ENCODE data around the gene POLDIP3. TPM values are rescaled to one million over a fixed set of nuclear protein-coding genes. Genes with fewer than 3 reads are reported as not detected.

The POLDIP3 gene
- total RNA-seq, 1 donor from 2014 or later = 75.4 TPM

DNA sequence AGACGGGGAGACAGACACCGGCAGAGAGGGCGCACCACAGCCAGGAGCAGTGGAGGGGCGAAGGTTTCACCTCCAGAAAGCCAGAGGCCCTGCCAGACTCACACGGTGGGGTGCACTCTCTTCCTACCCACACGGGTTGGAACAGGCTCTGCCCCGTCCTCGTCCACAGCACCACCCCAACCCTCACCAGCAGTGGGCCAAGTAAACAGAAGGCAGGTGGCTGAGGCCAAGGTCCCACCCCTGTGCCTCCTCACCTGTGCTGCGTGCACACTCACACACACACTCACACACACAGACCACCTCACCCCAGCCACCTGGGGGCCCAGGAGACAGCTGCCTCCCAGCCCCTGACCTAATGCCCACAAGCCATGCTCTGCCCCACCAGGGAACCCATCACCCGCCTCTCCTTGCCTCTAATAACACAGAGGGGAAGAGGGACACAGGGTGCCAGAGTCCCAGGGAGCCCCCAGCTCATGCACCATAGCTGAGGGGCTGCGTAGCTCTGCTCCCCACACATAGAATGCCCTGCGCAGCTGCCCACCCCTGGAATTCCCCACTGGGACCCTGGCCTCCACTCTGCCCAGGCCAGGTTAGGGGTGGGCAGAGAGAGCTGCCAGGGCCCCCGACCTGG, 31.4 kb upstream of the POLDIP3 start:
- no peak overlapping the region for H3K27ac Mint-ChIP-seq
- DNase-seq = no peak
- H3K36me3 Mint-ChIP-seq (ENCODE audit: low read depth) = peaks cover 2% of the 10 kb centered on the region
- no peaks in the 10 kb centered on the region for H3K9me3 Mint-ChIP-seq
- H3K4me1 Mint-ChIP-seq = peaks cover 13% of the 10 kb centered on the region
- H3K27me3 Mint-ChIP-seq = peaks cover 2% of the 10 kb centered on the region
- intact Hi-C loops (cut with micrococcal nuclease) = no loop called here
- no peak overlapping the region for H3K4me3 Mint-ChIP-seq

DNA sequence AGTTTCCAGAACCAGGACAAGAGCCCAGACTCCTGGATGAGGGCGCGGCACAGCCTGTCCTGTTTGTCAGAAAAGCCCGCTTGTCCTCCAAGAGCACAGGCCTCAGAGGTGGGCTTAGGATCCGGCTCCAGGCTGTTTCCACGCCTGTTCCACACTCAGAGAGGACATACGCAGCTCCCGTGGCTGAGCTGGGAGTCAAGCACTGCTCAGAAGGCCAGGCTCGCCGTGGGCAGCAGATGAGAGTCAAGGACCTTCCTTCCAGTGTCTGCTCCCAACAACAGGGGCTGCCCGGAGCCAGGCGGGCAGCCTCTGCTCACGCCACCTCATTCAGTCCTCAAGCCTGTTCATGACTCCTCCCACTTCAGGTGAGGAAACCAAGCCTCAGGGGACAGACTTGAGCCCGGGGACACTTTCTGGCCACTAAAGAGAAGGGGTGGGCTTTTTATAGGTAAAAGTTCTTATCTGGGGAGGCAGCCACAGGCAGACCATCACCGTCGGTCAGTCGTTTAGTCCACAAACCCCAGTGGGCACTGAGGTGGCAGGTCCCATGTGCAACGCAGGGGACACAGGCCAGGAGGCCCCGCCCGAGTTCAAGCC, 30.8 kb upstream of the POLDIP3 start:
- intact Hi-C loops (cut with micrococcal nuclease) = no loop called here
- H3K4me3 Mint-ChIP-seq = no peak overlapping the region
- no peaks in the 10 kb centered on the region for H3K27me3 Mint-ChIP-seq
- no peak overlapping the region for H3K27ac Mint-ChIP-seq
- no peaks in the 10 kb centered on the region for H3K9me3 Mint-ChIP-seq
- peaks cover 13% of the 10 kb centered on the region for H3K4me1 Mint-ChIP-seq
- H3K36me3 Mint-ChIP-seq (ENCODE audit: low read depth) = peaks cover 2% of the 10 kb centered on the region
- DNase-seq = no peak

DNA sequence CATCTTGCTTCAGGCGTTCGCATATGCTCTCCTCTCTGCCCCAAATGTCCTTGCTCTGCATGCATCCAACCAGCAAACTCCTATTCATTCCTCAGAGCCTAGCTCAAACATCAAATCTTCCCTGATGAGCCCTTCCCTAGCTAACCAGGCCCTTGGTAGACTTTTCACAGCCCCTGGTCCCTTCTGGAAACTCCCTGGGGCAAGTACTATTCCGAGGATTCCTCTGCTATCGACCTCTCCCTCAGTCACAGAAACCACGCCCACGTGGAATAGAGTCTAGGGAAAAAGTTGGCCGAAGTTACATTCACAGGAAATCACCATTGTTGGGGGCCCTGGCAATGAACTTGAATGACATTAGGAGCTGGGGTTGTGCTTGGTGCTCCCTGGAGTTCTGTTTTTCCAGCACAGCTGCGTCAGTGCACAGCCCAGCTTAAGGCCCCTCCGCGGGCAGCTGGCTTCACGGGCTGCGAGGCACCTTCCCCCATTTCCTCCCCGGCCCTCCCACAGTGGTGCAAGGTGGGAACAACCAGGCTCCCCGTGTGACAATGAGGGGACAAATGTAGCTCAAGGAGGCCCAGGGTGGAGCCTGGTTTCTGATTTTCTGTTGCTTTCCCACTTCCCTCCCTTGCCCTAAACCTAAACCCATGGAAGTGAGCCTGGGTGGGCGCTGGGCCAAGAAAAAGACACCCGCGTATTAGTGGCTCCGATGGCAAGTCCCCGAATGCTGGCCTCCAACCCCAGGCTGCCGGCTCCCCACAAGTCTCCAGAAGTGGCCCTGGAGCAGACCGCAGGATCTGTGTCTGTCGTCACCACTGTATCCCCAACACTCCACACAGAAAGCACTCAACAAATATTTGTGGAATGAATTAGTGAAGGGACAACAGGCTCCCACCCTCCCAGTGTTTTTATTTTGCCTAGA, 30.0 kb upstream of the POLDIP3 start:
- no peak overlapping the region for H3K27ac Mint-ChIP-seq
- peaks cover 2% of the 10 kb centered on the region for H3K36me3 Mint-ChIP-seq (ENCODE audit: low read depth)
- peaks cover 13% of the 10 kb centered on the region for H3K4me1 Mint-ChIP-seq
- intact Hi-C loops (cut with micrococcal nuclease) = no loop called here
- H3K27me3 Mint-ChIP-seq = no peaks in the 10 kb centered on the region
- no peak overlapping the region for H3K4me3 Mint-ChIP-seq
- H3K9me3 Mint-ChIP-seq = no peaks in the 10 kb centered on the region
- DNase-seq = no peak

DNA sequence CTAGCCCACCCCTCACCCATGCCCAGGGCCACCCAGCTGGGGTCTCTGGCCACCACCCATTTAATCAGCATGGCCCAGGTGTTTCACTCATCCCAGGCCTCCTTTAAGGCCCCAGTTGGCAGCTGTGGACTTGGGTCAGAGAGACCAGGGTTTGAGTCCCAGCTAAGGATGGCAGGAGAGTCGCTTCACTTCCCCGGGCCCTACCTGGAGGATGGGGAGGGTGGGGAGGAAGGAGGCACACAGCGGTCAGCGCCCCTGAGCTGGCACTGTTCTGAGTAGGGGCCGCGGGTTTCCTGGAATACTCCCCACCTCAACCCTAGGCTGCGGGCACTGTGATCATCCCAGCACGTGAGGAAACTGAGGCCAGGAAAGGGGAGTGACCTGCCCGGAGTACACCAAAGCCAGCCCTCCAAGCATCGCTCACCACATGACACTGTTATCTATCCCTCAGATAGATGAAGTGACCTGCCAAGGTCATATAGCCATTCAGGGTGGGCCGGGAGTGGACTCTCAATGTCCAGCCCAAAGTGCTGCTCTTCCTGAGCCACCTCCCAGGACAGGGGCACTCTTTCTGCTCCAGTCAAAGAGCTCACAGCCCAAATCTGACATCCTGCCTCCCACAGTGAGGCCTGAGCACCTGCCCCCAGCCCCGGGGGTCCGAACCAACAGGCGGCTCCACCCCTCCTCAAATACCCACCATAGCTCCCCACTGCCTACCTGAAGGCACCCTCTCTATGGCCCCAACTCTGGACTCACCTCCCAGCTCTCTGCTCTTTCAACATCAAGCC, 29.1 kb upstream of the POLDIP3 start:
- no peak overlapping the region for H3K27ac Mint-ChIP-seq
- no peaks in the 10 kb centered on the region for H3K27me3 Mint-ChIP-seq
- H3K9me3 Mint-ChIP-seq = no peaks in the 10 kb centered on the region
- peaks cover 2% of the 10 kb centered on the region for H3K36me3 Mint-ChIP-seq (ENCODE audit: low read depth)
- intact Hi-C loops (cut with micrococcal nuclease) = no loop called here
- peaks cover 13% of the 10 kb centered on the region for H3K4me1 Mint-ChIP-seq
- H3K4me3 Mint-ChIP-seq = no peak overlapping the region
- DNase-seq = no peak

DNA sequence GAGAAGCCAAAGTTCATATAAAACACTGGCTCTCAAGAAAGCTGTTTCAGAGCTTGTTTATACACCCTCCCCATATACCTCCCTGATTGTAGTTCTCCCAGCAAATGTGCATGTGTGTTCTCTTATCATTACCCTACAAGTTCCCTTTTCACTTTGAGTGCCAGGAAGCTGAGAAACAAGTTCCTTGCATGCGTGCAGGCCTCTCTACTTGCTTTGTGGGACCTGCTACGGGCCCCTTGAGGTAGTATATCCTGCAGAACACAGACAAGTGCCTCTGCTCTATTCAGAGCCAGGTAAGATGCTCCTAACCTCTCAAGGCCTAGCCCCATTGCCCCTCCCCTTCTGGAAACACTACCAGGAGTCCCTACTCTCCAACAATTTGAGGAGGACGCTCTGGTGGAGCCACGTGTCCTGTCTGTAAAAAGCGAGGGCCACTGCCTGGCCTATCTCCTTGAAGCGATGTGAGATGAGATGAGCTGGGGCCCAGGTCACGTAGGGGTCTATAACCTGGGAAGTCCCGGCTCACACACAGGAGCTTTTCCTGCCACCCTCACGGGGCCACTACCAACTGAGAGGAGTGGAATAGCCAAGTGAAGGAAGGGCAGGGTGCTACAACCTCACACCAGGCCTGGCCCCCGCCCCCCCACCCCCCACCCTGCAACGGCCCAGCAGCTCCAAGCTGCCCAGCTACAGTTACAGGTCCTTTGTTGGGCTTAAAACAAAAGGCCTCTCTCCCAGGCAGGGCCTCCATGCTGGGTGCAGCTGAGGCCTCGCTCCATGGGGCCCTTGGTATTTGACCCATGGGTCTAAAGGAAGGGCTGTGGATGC, 28.3 kb upstream of the POLDIP3 start:
- Mint-ChIP-seq H3K9me3 (no peaks in the 10 kb centered on the region), H3K27ac (no peak overlapping the region), H3K4me1 (peaks cover 8% of the 10 kb centered on the region), H3K36me3 (ENCODE audit: low read depth) (no peaks in the 10 kb centered on the region), H3K4me3 (no peak overlapping the region), H3K27me3 (no peaks in the 10 kb centered on the region)
- intact Hi-C loops (cut with micrococcal nuclease) = no loop called here
- no peak for DNase-seq

- no peak for DNase-seq
- Mint-ChIP-seq H3K4me3 (no peak overlapping the region), H3K9me3 (no peaks in the 10 kb centered on the region), H3K27me3 (no peaks in the 10 kb centered on the region), H3K27ac (no peak overlapping the region), H3K36me3 (ENCODE audit: low read depth) (peaks cover 3% of the 10 kb centered on the region), H3K4me1 (peaks cover 4% of the 10 kb centered on the region)
- intact Hi-C loops (cut with micrococcal nuclease) = no loop called here
Measured at GRCh38 chr22:42641801-42642413, 27.2 kb upstream of the POLDIP3 start.

DNA sequence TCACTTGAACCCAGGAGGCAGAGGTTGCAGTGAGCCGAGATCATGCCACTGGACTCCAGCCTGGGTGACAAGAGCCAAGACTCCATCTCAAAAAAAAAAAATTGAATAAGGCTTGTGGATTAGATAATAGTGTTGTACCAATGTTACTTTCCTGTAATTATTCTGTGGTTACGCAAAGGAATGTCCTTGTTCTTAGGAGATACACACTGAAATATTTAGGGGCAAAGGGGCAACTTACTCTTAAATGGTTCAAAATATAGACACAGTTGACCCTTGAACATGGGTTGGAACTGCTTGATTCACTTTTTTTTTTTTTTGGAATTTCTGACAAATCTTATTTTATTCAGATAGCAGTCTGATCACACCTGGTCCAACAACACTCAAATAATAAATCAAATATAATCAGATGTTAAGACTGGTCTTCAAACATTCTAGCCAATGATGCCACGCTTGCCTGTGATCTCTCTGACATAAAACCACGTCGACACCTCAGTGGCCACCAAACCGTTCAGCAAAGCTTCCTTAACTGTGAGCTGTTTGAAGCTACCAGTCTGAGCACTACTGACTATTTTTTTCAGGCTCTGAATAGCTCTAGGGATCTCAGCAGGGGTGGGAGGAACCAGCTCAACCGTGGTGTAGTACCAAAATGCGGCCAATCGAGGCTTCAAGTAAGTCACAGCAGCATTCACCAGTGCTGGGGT, 25.0 kb upstream of the POLDIP3 start:
- no peak overlapping the region for H3K27ac Mint-ChIP-seq
- no peaks in the 10 kb centered on the region for H3K27me3 Mint-ChIP-seq
- intact Hi-C loops (cut with micrococcal nuclease) = no loop called here
- no peak overlapping the region for H3K4me3 Mint-ChIP-seq
- H3K36me3 Mint-ChIP-seq (ENCODE audit: low read depth) = peaks cover 7% of the 10 kb centered on the region
- H3K4me1 Mint-ChIP-seq = peaks cover 3% of the 10 kb centered on the region
- no peak for DNase-seq
- no peaks in the 10 kb centered on the region for H3K9me3 Mint-ChIP-seq

DNA sequence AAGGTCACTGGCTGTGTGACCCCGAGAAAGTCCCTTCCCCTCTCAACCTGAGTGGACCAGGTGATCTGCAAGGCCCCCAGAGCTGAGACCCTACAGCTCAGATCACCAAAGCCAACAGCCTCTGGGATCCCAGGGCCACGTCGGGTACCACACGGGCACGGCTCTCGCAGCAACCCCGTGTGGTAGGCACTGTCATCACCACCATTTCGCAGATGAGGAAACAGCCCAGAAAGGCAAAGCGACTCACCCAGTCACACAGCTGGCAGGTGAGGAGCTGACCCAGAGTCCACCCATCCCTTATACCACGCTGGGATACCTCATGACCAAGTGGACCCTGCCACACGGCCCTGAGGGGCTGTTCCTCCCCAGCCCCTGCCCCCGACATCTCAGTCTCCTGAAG, 22.9 kb upstream of the POLDIP3 start:
- H3K27ac Mint-ChIP-seq = no peak overlapping the region
- H3K36me3 Mint-ChIP-seq (ENCODE audit: low read depth) = peaks cover 12% of the 10 kb centered on the region
- intact Hi-C loops (cut with micrococcal nuclease) = no loop called here
- no peaks in the 10 kb centered on the region for H3K4me1 Mint-ChIP-seq
- no peaks in the 10 kb centered on the region for H3K27me3 Mint-ChIP-seq
- DNase-seq = no peak
- H3K9me3 Mint-ChIP-seq = no peaks in the 10 kb centered on the region
- H3K4me3 Mint-ChIP-seq = no peak overlapping the region

GRCh38 chr22:42636506-42636905, 21.8 kb upstream of the POLDIP3 start:
- Mint-ChIP-seq H3K9me3 (no peaks in the 10 kb centered on the region), H3K4me3 (no peak overlapping the region), H3K4me1 (no peaks in the 10 kb centered on the region), H3K27ac (no peak overlapping the region), H3K36me3 (ENCODE audit: low read depth) (peaks cover 16% of the 10 kb centered on the region), H3K27me3 (no peaks in the 10 kb centered on the region)
- intact Hi-C loops (cut with micrococcal nuclease) = no loop called here
- DNase-seq = no peak

- H3K4me1 Mint-ChIP-seq = no peaks in the 10 kb centered on the region
- peaks cover 18% of the 10 kb centered on the region for H3K36me3 Mint-ChIP-seq (ENCODE audit: low read depth)
- H3K4me3 Mint-ChIP-seq = no peak overlapping the region
- H3K27me3 Mint-ChIP-seq = no peaks in the 10 kb centered on the region
- intact Hi-C loops (cut with micrococcal nuclease) = no loop called here
- no peak for DNase-seq
- no peak overlapping the region for H3K27ac Mint-ChIP-seq
- H3K9me3 Mint-ChIP-seq = no peaks in the 10 kb centered on the region
Measured at GRCh38 chr22:42635531-42635930, 20.8 kb upstream of the POLDIP3 start.

- intact Hi-C loops (cut with micrococcal nuclease) = no loop called here
- H3K36me3 Mint-ChIP-seq (ENCODE audit: low read depth) = peaks cover 23% of the 10 kb centered on the region
- no peak overlapping the region for H3K27ac Mint-ChIP-seq
- no peak overlapping the region for H3K4me3 Mint-ChIP-seq
- H3K9me3 Mint-ChIP-seq = no peaks in the 10 kb centered on the region
- H3K4me1 Mint-ChIP-seq = no peaks in the 10 kb centered on the region
- no peak for DNase-seq
- no peaks in the 10 kb centered on the region for H3K27me3 Mint-ChIP-seq
Measured at GRCh38 chr22:42633013-42633412, 18.3 kb upstream of the POLDIP3 start.

DNA sequence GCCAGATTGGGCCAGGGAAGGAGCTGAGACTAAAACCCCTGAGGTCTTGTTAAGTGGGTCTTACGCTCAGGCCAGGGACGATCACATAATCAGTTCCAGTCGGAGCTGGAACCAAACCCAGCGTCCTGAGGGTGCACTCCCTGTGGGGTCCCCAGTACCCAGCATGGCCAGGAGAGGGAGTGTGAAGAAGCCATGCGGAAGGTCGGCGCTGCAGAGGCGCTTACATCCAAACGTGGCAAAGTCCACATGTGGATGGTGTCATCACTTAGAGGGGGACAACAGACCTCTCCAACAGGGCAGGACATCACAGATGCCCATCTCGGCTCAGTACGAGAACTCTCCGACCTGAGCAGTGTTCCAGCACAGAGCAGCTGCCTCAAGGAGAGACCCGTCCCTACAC, 17.4 kb upstream of the POLDIP3 start:
- intact Hi-C loops (cut with micrococcal nuclease) = no loop called here
- DNase-seq = no peak
- Mint-ChIP-seq H3K9me3 (no peaks in the 10 kb centered on the region), H3K27me3 (no peaks in the 10 kb centered on the region), H3K4me1 (no peaks in the 10 kb centered on the region), H3K4me3 (no peak overlapping the region), H3K27ac (no peak overlapping the region), H3K36me3 (ENCODE audit: low read depth) (peaks cover 23% of the 10 kb centered on the region)

Measured in activated CD4-positive, alpha-beta T cell treated with anti-CD3 and anti-CD28 coated beads, Interleukin-2, amount 10 ng/mL, durations not matched to agents 24 days and 14 days (primary cell).